HG02852 (cell line): ENCODE data around the gene CARD9.
"Not testable (repeated sequence)": the region's sequence is repeated elsewhere in the genome, so short reads cannot be mapped to it uniquely, and the experiment has no call there.

Experiments
- ATAC-seq: cut with Tn5 transposase; IDR thresholded peaks from one replicate; pipeline ENCODE4 v1.9.1; 2021; ENCODE audit warnings: mild to moderate bottlenecking, moderate library complexity; ENCODE audit not compliant: unreplicated experiment

CARD9 gene

GRCh38 chr9:136373300-136374182, at the start of gene CARD9:
Gene CARD9 (minus strand): TSS chr9:136373669. CDS start chr9:136372078, 1,591 bp downstream.
- ATAC-seq = no peak

- ATAC-seq = no peak
Observed at GRCh38 chr9:136422876-136423275, 49.4 kb upstream of the CARD9 start.

- ATAC-seq = no peak
Observed at GRCh38 chr9:136421791-136422190, 48.3 kb upstream of the CARD9 start.

GRCh38 chr9:136419092-136419420, 45.6 kb upstream of the CARD9 start:
- no peak for ATAC-seq

GRCh38 chr9:136418182-136419091, 45.0 kb upstream of the CARD9 start:
- no peak for ATAC-seq

- ATAC-seq = no peak
Observed at GRCh38 chr9:136416914-136417313, 43.4 kb upstream of the CARD9 start.

- no peak for ATAC-seq
Observed at GRCh38 chr9:136416427-136416826, 43.0 kb upstream of the CARD9 start.

- ATAC-seq = no peak
Observed at GRCh38 chr9:136412962-136413361, 39.5 kb upstream of the CARD9 start.

- no peak for ATAC-seq
Observed at GRCh38 chr9:136411378-136411777, 37.9 kb upstream of the CARD9 start.

GRCh38 chr9:136410500-136411287, 37.2 kb upstream of the CARD9 start, which contains the start of the genes ENTR1 and PMPCA:
Gene ENTR1 (minus strand): TSS chr9:136410614. CDS start chr9:136410397, 217 bp downstream.
Gene PMPCA (plus strand): TSS chr9:136410658. CDS start chr9:136410669, 11 bp downstream.
- ATAC-seq = peak; percentile 68

- peak; percentile 23 for ATAC-seq
Observed at GRCh38 chr9:136409557-136410455, 36.3 kb upstream of the CARD9 start.

- ATAC-seq = no peak
Observed at GRCh38 chr9:136407911-136408310, 34.4 kb upstream of the CARD9 start.

GRCh38 chr9:136407061-136407460, 33.6 kb upstream of the CARD9 start:
- not testable (repeated sequence) for ATAC-seq

GRCh38 chr9:136405904-136406303, 32.4 kb upstream of the CARD9 start:
- ATAC-seq = not testable (repeated sequence)

- ATAC-seq = no peak
Observed at GRCh38 chr9:136405481-136405880, 32.0 kb upstream of the CARD9 start.

- no peak for ATAC-seq
Observed at GRCh38 chr9:136404801-136405136, 31.3 kb upstream of the CARD9 start.

GRCh38 chr9:136403915-136404800, 30.7 kb upstream of the CARD9 start:
- no peak for ATAC-seq

- no peak for ATAC-seq
Observed at GRCh38 chr9:136403538-136403914, 30.1 kb upstream of the CARD9 start.

- no peak for ATAC-seq
Observed at GRCh38 chr9:136402067-136402466, 28.6 kb upstream of the CARD9 start.
